ENCODE results near the gene MCF2.
"Not testable (repeated sequence)": the region's sequence is repeated elsewhere in the genome, so short reads cannot be mapped to it uniquely, and the experiment has no call there.

MCF2 gene

DNA sequence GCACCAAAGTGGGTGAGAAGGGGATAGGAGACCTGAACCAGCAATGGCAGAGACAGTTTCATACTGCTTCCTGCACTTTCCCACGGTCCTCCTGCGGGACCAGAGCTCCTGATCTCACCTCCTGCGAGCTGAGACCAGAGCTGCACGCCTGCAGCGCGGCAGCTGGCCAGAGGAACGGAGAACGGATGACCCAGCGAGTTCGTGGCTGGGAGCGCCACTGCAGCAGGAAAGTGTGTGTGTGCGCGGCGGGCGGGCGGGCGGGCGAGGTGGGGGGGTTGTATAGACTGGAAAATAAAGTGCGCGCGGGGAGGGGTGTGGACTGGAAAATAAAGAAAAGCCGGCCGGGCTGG lies 16.5 kb downstream of the MCF2 start:
- TF ChIP-seq, protein P1, sequence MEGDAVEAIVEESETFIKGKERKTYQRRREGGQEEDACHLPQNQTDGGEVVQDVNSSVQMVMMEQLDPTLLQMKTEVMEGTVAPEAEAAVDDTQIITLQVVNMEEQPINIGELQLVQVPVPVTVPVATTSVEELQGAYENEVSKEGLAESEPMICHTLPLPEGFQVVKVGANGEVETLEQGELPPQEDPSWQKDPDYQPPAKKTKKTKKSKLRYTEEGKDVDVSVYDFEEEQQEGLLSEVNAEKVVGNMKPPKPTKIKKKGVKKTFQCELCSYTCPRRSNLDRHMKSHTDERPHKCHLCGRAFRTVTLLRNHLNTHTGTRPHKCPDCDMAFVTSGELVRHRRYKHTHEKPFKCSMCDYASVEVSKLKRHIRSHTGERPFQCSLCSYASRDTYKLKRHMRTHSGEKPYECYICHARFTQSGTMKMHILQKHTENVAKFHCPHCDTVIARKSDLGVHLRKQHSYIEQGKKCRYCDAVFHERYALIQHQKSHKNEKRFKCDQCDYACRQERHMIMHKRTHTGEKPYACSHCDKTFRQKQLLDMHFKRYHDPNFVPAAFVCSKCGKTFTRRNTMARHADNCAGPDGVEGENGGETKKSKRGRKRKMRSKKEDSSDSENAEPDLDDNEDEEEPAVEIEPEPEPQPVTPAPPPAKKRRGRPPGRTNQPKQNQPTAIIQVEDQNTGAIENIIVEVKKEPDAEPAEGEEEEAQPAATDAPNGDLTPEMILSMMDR (IDR thresholded peaks at IDR 0.05; ENCODE audit: low read depth, low read length, poor library complexity, severe bottlenecking): no peak
- Histone ChIP-seq H3K4me1 (ENCODE audit: control insufficient read depth, low read length) (no peaks in the 10 kb centered on the region), H3K36me3 (ENCODE audit: control insufficient read depth, low read length) (no peaks in the 10 kb centered on the region), H4K20me1 (ENCODE audit: control insufficient read depth, insufficient read depth, low read depth, low read length) (no peaks in the 10 kb centered on the region), H3K9me3 (ENCODE audit: control insufficient read depth, insufficient read depth, low read length) (no peaks in the 10 kb centered on the region), H3K9me2 (replicated peaks; ENCODE audit: control insufficient read depth, low read length) (no peaks in the 10 kb centered on the region), H3K4me3 (ENCODE audit: low read length) (no peak overlapping the region), H3K27me3 (ENCODE audit: control insufficient read depth, low read length) (no peaks in the 10 kb centered on the region), H3K79me2 (ENCODE audit: control insufficient read depth, low read length) (no peaks in the 10 kb centered on the region), H3K4me2 (ENCODE audit: low read length) (no peak overlapping the region), H3K27ac (ENCODE audit: low read depth, low read length) (no peak overlapping the region), H3F3A (ENCODE audit: control insufficient read depth, insufficient read depth) (no peaks in the 10 kb centered on the region)

GRCh38 chrX:139685175-139685574 lies 22.8 kb downstream of the MCF2 start:
- not testable (repeated sequence) for H3F3A ChIP-seq (ENCODE audit: control insufficient read depth, insufficient read depth); H3K36me3 ChIP-seq (ENCODE audit: control insufficient read depth, low read length); H3K9me2 ChIP-seq (replicated peaks; ENCODE audit: control insufficient read depth, low read length)

GRCh38 chrX:139680356-139680755 lies 27.6 kb downstream of the MCF2 start:
- Histone ChIP-seq H3K27ac (ENCODE audit: low read depth, low read length) (no peak overlapping the region), H4K20me1 (ENCODE audit: control insufficient read depth, insufficient read depth, low read depth, low read length) (no peaks in the 10 kb centered on the region), H3K36me3 (ENCODE audit: control insufficient read depth, low read length) (no peaks in the 10 kb centered on the region), H3F3A (ENCODE audit: control insufficient read depth, insufficient read depth) (no peaks in the 10 kb centered on the region), H3K27me3 (ENCODE audit: control insufficient read depth, low read length) (no peaks in the 10 kb centered on the region), H3K4me2 (ENCODE audit: low read length) (no peak overlapping the region), H3K9me2 (replicated peaks; ENCODE audit: control insufficient read depth, low read length) (no peaks in the 10 kb centered on the region), H3K79me2 (ENCODE audit: control insufficient read depth, low read length) (no peaks in the 10 kb centered on the region), H3K4me3 (ENCODE audit: low read length) (no peak overlapping the region), H3K9me3 (ENCODE audit: control insufficient read depth, insufficient read depth, low read length) (no peaks in the 10 kb centered on the region), H3K4me1 (ENCODE audit: control insufficient read depth, low read length) (no peaks in the 10 kb centered on the region)
- no peak for TF ChIP-seq EZH2phosphoT487 (IDR thresholded peaks at IDR 0.05; ENCODE audit: borderline replicate concordance, low read length)
- TF ChIP-seq, protein P1 (IDR thresholded peaks at IDR 0.05; ENCODE audit: low read depth, low read length, poor library complexity, severe bottlenecking): no peak

More at GRCh38 chrX:139685175-139685574, 22.8 kb downstream of the MCF2 start:
- not testable (repeated sequence) for H3K27ac ChIP-seq (ENCODE audit: low read depth, low read length); H3K4me2 ChIP-seq (ENCODE audit: low read length); H3K27me3 ChIP-seq (ENCODE audit: control insufficient read depth, low read length); H4K20me1 ChIP-seq (ENCODE audit: control insufficient read depth, insufficient read depth, low read depth, low read length); H3K9me3 ChIP-seq (ENCODE audit: control insufficient read depth, insufficient read depth, low read length); H3K79me2 ChIP-seq (ENCODE audit: control insufficient read depth, low read length); H3K4me1 ChIP-seq (ENCODE audit: control insufficient read depth, low read length); H3K4me3 ChIP-seq (ENCODE audit: low read length)

DNA sequence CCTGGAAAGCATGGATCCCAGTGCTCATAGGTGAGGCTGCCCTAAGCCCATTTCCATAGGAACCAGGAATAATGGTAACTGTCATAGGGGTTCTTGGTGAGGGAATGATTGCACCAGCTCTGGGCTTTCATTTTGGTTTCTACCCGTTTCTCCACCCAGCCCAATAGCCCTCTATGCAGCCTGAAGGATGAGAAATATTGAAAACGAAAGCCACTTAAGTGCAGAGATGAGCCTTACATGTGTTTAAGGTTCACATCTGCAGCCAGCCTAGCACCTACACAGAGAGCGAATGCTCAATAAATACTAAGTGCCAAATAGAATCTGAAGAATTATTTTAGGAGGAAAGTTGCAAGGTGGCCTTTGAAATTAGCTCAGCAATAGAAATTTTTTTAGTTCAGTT lies 60.4 kb downstream of the MCF2 start:
- Histone ChIP-seq H3K4me2 (ENCODE audit: low read length) (no peak overlapping the region), H3K36me3 (ENCODE audit: control insufficient read depth, low read length) (no peaks in the 10 kb centered on the region), H3K9me2 (replicated peaks; ENCODE audit: control insufficient read depth, low read length) (no peaks in the 10 kb centered on the region), H4K20me1 (ENCODE audit: control insufficient read depth, insufficient read depth, low read depth, low read length) (no peaks in the 10 kb centered on the region), H3K79me2 (ENCODE audit: control insufficient read depth, low read length) (no peaks in the 10 kb centered on the region), H3K9me3 (ENCODE audit: control insufficient read depth, insufficient read depth, low read length) (no peaks in the 10 kb centered on the region), H3K27ac (ENCODE audit: low read depth, low read length) (no peak overlapping the region), H3K4me1 (ENCODE audit: control insufficient read depth, low read length) (no peaks in the 10 kb centered on the region), H3F3A (ENCODE audit: control insufficient read depth, insufficient read depth) (no peaks in the 10 kb centered on the region), H3K4me3 (ENCODE audit: low read length) (no peak overlapping the region), H3K27me3 (ENCODE audit: control insufficient read depth, low read length) (no peaks in the 10 kb centered on the region)
- TF ChIP-seq, protein P1 (IDR thresholded peaks at IDR 0.05; ENCODE audit: low read depth, low read length, poor library complexity, severe bottlenecking): no peak
- TF ChIP-seq EZH2phosphoT487 (IDR thresholded peaks at IDR 0.05; ENCODE audit: borderline replicate concordance, low read length): no peak
